Measurements from ENCODE around the gene PTCHD1.

The PTCHD1 gene
- total RNA-seq, result 0 to 0.22 (median 0) reads per million in 18 experiments

- DNase-seq, result no peak
Measured at GRCh38 chrX:23334848-23335599, at the start of gene PTCHD1. TSS of gene PTCHD1 (plus strand) at chrX:23334849. CDS start at chrX:23334876, 27 bp downstream.

GRCh38 chrX:23286731-23287130 is 47.9 kb upstream of the PTCHD1 start:
- no peak for DNase-seq

GRCh38 chrX:23287191-23287725 is 47.4 kb upstream of the PTCHD1 start:
- DNase-seq, result no peak

- DNase-seq, result no peak
Measured at GRCh38 chrX:23292354-23292987, 42.2 kb upstream of the PTCHD1 start.

GRCh38 chrX:23292988-23293651 is 41.5 kb upstream of the PTCHD1 start:
- DNase-seq, result no peak

GRCh38 chrX:23304881-23305280 is 29.8 kb upstream of the PTCHD1 start:
- DNase-seq, result no peak

- no peak for DNase-seq
Measured at GRCh38 chrX:23311731-23312130, 22.9 kb upstream of the PTCHD1 start.

- DNase-seq, result no peak
Measured at GRCh38 chrX:23312136-23312535, 22.5 kb upstream of the PTCHD1 start.

GRCh38 chrX:23317799-23318724 is 16.6 kb upstream of the PTCHD1 start:
- peak; percentile 2 to 3 for DNase-seq

- no peak for DNase-seq
Measured at GRCh38 chrX:23327104-23327503, 7.5 kb upstream of the PTCHD1 start.

GRCh38 chrX:23331701-23332100 is 2.9 kb upstream of the PTCHD1 start:
- no peak for DNase-seq

- no peak for DNase-seq
Measured at GRCh38 chrX:23332101-23332887, 2.4 kb upstream of the PTCHD1 start.

GRCh38 chrX:23332888-23333821 is 1.5 kb upstream of the PTCHD1 start:
- no peak for DNase-seq

- DNase-seq, result no peak
Measured at GRCh38 chrX:23333842-23334520, 668 bp upstream of the PTCHD1 start.

GRCh38 chrX:23334521-23334847 is 165 bp upstream of the PTCHD1 start:
- DNase-seq, result no peak

GRCh38 chrX:23338334-23338733 is 3.7 kb downstream of the PTCHD1 start:
- DNase-seq, result no peak

- DNase-seq, result no peak
Measured at GRCh38 chrX:23341452-23341851, 6.8 kb downstream of the PTCHD1 start.

- DNase-seq, result no peak
Measured at GRCh38 chrX:23344238-23344903, 9.7 kb downstream of the PTCHD1 start.

GRCh38 chrX:23344904-23345271 is 10.2 kb downstream of the PTCHD1 start:
- no peak for DNase-seq
